HG03378 (cell line): ENCODE data around the gene SLC35A2.

Experiments used
- ATAC-seq: cut with Tn5 transposase; IDR thresholded peaks from one replicate; pipeline ENCODE4 v1.9.1; 2021; ENCODE audit warnings: mild to moderate bottlenecking, moderate library complexity; ENCODE audit not compliant: unreplicated experiment

Gene SLC35A2

DNA sequence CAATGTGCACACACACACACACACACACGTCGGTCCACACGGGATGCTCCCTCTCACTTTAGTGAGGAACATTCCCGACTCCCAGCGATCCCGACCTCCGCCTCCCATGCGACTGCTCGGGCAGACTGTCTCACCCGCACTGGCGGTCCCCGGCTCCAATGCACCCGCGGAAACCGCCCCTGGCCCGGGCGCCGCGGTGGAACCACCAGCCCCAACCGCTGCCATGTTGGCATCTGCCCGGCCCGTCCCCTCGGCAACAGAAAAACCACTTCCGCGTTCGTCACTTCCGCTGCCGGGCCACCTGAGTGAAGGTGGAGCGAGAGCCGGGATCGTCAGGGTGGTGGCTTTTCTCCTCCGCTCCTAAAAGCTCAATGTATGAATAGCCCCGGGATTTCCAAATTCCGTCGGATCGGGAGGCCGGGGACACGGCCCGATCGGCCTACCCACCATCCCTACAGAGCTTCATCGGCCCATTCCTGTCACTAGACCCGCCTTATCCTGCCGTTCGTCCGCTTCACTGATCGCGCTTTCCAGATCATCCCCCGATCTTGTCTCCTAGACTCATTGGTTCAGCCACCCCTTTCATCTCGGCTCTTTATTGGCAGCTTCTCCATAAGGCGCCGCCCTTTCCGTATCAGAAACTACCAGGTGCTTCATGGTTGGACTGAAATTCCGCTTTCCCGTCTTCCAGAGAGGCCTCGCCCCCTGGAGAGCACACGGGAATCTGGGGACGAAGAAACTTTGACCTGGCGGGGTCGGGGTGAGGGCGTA, at the start of gene SLC35A2:
Gene SLC35A2 (minus strand): TSS at position 235 of the 771 bp plus-strand sequence. CDS start 10 bp downstream, at position 225.
- peak; percentile 55 for ATAC-seq

DNA sequence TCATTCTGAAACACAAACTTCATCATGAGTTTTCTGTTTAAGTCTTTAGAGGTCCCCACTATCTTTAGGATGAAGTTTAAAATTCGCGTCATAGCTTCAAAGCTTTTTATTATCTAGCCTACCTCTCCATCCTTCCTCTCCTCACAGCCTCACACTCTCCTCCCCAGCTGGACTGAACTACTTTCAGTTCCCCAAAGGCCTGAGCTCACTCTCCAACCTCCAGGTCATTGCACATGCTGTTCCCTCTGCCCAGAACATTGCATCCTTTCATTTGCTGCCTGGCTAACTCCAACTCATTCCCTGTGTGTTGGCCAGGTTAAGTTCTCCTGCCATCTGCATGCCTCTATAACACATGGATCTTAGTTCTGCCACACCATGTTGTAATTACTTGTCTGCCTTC, 48.8 kb upstream of the SLC35A2 start:
- no peak for ATAC-seq

DNA sequence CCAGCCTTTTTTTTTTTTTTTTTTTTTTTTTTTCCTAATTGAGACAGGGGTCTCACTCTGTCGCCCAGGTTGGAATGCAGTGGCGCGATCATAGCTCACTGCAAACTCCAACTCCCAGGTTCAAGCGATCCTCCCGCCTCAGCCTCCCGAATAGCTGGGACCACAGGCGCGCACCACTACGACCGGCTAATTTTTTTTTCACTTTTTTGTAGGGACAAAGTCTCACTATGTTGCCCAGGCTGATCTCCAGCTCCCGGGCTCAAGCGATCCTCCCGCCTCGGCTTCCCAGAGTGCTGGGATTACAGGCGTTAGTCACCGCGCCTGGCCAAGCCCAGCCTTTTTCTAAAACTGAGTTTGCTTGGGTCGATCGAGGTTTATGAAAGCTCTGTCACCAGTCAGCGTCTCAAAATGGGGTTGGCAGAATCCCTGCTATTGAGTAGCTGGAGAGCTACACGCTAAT, 47.2 kb upstream of the SLC35A2 start:
- no peak for ATAC-seq

DNA sequence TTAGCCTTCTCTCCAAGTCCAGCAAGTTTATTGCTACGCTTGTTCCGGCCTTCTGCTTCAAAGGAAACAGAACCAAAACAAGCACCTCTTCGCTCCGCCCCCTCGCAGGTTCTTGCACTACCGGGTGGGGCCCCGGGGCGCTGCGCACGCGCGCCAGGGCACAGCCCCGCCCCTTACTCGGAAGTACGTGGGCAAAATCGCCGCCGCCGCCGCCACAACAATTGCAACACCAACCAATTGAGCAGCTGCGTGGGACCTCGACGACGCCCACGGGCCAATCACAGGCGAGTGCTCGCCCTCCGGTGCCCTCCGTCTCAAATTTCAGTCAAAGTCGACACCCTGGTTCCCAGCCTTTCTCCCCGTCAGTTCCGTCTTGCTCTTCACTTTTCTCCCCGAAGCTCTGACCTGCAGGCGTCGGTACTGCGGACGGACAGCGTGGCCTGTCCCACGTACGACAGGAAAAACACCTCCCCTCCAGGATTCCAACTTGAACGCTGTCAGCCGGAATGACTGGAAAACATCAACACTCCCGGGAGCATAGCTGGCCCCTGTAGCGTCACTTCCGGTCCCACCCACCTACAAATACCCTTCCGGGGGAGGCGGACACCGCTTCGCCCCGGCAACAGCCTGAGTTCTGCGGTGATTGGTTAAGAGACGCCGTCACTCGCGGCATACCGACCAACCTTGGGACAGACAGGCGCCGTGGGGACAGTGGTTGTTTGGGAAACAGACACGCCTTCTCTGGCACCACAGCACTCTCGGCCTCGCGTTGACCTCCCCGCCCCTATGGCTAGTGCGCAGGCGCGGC, 46.6 kb upstream of the SLC35A2 start:
- ATAC-seq, result peak; percentile 84

DNA sequence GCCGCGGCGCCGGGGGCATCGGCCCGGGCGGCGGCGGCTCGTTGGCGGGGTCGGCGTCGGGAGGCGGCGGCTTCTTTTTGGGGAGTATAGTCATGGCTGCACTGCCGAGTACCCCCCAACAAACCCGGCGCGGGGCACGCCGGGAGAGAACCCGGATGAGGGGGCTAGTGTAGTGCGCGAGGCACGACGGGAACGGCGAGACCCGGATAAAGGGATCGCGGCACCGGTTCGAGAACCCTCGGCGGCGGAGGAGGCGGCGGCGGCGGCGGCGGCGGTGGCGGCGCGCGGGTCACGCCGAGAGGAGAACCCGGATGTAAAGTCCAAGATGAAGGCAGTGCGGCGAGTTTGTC, 46.0 kb upstream of the SLC35A2 start, which contains the start of gene OTUD5:
Gene OTUD5 (minus strand): TSS at position 131 of the 350 bp plus-strand sequence. CDS start 37 bp downstream, at position 94.
- peak; percentile 25 for ATAC-seq

DNA sequence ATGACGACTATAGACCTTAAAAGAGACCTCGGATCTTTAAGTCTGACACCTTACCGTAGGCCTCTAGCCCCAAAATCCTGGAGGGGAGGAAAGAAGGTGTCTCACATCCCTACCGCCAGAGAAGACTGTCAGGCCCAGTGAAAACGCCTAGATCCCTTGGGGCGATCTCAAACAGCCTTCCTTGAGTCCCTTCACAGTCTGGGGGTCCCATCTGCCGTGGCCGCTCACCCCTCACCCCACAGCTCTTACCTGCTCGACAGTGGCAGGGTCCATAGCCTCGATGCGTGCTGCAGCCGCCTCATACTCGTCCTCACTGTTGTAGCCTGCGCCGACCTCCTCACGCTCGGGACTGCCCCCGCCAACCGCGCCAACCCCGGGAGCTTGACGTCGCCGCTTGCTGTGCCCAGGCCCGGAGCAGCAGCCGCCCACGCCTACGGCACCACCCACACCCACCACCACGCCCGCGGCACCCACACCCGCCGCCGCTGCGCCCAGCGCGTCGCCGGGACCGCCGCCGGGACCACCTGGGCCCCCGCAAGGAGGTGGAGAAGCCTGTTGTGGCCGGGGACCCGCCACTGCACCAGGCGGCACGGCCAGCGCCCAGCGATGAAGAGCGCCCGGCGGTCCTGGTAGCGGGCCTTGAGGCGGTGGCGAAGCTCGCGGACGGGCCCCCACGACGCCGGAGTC, 45.4 kb upstream of the SLC35A2 start:
- no peak for ATAC-seq

DNA sequence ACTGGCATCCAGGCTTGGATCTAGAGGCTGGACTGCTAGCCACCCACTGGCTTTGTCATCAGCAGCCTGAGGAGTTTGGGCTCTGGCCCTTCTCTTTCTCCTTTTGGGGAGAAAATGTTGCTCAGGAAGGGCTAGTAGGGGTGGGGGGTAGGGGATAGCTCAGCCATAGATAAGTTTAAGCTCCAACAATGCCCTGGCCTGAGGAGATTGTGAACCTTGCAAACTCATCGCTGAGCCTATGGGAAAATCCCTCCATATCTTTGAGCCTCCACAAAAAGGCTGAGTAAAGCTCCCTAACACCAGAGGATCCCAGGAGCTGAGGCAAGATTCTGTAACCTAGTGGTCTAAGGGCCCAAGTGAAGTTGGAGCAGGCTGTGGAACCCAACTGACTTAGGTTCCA, 37.1 kb upstream of the SLC35A2 start:
- ATAC-seq, result no peak

DNA sequence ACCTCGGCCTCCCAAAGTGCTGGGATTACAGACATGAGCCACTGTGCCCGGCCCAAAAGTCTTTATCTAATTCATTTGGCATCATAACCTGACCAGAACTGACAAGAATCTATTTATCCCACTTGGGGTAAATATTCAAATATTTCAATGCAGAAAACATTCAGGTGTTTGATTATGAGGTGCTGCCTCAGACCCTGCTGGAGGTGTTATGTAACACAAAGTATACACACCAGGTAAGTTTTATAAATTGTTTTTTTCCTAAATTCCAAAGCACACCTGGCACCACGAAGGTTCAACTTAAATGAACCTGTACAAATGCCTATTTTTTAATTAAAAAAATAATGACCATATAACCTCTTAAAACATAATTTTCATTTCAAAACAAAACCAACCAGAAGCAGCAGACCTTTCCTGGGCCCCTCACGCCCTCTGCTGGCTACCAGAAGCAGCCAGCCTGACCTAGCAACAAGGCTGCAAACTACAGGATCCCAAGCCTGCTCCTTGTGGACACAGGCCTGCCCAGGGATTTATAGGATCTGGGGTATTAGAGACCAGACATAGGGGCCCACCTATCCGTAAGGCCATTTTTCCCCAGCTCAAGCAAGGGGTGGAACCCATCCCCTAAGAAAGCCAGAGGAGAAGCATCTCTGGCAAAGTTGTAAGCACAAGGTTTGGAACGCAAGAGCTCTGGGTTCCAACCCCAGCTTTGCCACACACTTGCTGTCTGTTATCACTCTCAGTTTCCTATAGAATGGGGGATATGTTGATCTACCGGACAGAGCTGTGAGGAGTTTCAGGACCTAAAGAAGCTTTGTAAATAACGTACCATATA, 34.3 kb upstream of the SLC35A2 start:
- no peak for ATAC-seq

DNA sequence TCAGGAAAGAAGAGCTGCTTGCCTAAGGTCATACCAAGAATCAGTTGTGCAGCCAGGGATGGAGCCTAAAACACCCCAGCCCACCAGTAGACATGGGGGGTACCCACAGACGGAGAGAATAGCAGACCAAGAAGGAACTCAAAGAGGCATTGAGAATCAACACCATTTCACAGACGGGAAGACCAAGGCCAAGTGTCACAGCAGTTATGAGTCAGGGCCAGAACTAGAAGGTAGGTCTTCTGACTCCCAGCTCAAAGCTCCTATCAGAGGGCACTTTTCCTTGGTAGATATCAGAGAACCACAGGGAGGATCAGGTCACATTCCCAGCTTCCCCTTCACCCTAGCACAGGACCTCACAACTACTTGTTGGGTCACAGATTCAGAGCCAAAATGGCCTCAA, 31.4 kb upstream of the SLC35A2 start:
- ATAC-seq, result no peak

DNA sequence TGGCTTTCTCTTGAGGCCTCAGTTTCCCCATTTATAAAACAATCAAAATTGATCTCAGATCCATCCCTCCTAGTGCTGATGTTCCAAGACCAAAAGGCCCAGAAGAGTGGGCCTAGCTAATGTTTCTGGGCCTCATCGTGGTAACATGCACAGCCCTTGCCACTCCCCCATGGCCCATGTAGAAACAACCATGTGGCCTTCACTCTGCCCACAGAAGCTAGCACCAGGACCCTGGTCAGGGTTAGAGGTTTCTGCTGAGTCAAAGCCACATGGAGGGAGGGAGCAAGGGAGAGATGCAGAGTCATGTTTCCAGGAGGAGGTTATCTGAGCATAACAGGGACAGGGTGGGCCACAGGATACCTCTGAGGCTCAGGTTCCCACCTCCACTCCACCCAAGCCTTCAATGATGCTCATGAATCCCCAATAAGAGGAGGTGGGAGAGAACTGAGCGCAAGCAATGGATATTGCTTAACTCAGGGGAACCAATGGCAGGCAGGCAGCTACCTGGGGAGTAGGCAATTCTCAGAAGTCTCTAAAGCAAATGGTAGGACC, 29.0 kb upstream of the SLC35A2 start:
- ATAC-seq, result no peak

DNA sequence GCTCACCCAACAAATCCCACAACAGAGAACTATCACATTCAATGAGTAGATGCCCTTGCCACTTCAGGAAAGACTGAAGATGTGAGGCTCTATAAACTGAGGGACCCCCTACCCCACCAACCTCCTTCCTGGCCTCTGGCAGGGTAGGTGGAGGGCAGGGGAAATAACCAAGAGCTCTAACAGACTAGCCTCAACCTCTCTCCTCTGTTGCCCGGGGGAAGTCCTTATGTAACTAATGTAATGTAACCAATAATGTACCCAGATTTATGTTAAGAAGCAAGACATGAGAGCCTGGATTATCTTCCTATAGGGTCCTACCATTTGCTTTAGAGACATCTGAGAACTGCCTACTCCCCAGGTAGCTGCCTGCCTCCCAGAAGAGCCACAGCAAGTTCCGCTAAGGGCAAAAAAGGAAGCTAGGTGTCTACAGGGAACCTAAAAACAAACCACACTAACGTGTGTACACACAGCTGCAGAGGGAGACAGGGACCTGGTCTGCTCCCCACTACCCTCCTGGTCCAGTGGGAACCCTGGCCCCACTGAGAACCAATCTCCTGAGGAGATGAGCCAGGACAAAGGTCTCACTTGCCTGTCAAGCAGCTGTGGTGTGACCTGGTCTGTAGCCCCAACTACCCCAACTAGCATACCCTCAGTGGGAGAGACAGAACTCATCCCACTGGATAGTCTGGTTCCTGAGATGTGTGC, 28.2 kb upstream of the SLC35A2 start:
- ATAC-seq, result no peak

DNA sequence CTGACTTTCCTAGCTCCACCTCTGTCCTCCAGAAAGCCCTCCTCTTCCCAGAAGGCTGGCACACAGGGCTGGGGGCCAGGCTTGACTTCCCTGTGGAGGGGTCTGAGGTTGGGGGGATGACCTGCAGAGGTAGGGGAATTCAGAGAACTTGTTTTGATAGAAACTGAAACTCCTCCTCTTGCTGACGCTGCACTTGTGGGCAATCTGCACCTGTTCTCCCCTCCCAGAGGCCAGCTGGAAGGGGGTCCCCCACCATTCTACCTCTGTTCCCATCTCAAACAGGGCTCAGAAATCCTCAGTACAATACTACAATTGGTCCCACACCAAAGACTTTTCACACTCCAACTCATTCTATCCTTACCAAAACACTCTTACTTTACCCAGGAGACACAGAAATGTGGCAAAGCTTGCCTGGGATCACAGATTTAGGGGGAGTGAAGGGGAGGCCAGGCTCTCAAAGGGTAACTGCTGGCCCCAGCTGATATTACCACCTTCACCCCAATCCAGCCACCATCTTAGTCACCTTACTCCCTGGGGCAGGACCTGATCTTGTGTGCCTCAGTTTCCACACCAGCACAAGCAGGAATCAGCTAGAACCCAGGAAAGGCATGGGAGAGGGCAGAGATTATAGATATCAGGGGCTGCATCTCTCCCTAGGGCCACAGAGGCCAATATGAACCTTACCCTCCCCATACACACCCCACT, 27.4 kb upstream of the SLC35A2 start:
- ATAC-seq, result peak; percentile 46

DNA sequence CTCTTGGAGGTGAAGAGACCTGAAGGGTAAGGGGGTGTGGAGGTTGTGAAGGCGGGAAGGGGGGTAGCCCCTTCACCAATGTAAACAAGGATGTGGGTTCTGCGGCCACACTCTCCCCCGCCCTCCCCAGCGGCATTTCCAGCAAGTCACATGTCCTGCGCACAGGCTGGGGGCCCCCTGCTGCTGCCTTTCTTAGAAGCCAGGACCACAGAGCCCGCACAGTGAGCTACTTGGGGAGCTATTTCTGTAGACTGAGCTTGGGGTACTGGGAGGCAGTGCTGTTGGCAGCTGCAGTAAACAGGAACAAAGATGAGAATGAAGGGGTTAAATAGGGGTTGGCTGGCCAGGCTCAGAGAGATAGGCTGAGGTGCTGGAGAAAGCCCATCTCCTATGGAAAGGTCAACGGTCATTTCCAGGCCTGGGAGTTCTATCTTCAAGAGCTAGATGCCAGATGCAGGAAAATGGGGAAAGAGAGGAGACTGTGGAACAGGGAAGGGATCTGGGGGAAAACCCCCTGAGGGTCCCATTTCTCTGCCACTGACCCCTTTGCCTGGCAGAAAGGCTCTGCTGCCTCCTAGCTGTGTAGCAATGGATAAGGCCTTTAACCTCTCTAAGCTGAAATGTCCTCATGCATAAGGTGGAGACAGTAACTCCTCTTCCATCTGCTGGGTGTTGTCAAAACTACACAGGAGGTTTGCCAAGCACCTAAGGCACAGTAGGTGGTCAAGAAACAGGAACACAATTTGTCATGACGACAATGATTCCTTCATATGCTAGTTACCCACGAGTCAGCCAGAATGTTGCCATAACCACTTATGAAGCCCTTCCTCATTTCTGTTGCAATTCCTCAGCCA, 25.8 kb upstream of the SLC35A2 start:
- peak; percentile 55 for ATAC-seq

DNA sequence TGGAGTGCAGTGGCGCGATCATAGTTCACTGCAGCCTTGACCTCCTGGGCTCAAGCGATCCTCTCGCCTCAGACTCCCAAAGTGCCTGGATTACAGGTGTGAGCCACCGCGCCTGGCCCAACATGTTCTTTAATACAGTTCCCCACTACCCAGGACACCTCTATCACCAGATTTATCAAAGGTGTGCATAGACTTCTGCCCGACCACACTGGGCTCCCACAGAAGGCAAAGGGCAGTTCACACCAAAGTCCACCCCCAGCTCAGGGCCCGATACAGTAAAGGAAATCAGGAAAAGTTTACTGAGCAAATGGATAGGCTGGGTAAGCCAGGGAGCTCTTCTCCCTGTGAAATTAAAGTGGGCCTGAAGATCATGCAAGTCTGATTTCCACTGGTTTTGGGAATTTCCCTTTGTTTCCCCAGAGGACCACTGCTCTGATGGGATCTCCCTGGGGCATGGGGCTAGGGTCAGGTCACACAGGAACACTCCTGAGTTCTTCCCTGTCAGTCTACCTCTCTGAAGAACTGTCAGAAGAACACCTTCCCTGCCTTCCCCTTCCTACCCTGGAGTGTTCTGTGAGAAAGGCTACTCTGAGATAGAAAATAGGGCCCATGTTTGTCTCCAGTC, 25.1 kb upstream of the SLC35A2 start:
- ATAC-seq, result peak; percentile 4

DNA sequence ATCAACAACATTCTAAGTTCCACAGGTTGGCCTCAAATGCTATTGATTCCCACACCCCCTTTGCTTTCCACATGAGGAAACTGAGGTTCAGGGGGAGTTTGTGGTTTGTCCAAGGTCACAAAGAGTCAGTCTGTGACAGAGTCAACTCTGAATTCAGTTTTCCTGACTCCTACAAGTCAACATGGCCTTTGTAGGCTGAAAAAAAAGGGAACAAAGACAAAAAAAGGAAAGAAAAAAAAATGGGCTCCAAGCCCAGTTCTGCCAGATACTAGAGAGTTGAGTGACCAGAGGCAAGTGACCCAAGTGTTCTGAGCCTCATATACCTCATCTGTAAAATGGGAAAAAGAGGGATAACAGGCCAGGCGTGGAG, 23.8 kb upstream of the SLC35A2 start:
- no peak for ATAC-seq

DNA sequence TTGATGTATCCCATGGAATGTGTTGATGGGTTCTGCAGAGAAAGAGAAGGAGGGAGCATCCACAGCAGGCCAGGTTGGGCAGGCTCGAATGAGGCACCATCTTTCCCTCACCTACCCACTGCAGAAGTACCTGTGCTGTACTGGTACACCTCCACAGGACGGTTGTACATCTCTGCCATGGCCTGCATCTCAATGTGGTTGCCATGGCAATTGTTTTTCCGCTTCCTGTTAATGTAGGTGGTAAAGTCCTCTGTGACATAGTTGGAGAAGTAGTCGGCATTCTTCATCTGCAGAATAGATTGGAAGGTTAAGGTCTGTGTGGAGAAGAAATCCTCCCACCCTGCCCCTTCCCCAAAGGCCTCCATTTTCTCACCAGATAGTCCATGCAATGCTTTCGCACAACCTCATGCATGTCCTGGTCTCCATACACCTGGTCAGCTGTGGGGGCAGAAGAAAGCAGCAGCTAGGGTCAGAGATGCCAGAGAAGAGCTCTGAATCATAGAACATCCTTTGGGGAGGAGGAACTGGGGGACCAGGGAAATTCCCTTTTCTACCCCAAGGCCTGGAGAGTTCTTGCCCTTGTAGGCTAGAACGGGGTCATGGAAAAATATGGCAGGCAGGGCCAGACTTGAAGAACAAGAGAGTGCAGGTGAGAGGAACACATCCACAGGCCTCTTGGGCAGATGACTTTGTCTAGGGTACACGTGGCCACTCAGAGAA, 23.3 kb upstream of the SLC35A2 start:
- no peak for ATAC-seq

DNA sequence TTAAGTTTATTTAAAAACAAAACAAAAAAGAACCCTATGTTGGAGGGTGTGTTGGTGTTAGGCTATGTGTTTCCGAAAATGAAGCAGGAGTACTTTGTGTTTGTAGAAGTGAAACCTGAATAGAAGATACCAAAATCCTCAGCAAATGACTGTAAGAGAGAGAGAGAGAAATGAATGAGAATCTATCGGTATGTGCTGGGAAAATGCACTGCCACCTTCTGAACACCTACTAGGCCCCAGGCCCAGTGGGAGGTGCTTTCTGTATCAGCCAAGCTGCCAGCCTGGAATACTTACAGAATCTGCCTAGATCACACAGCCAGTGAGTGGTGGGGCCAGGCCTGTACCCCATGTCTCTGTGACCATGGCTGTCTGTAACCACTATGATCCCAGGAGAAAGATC, 22.3 kb upstream of the SLC35A2 start:
- ATAC-seq, result no peak
